OCI-LY1 (cell line): ENCODE measurements around the gene TENM4.

Experiments used
- H2AFZ ChIP-seq: fragments of 200-600 bp; sonication (generic), shearing (Covaris generic); 2 replicates; pipeline ENCODE4 v1.6.0; 2014; ENCODE audit warnings: antibody characterized with exemption, mild to moderate bottlenecking, low read length
- H3F3A ChIP-seq: fragments of 200-600 bp; sonication (generic), shearing (Covaris generic); 2 replicates; pipeline ENCODE4 v1.6.0; 2014; ENCODE audit warnings: mild to moderate bottlenecking, antibody characterized with exemption, low read length, moderate library complexity; ENCODE audit not compliant: insufficient read depth
- H3K27ac ChIP-seq: fragments of 200-600 bp; sonication (generic); 2 replicates; pipeline ENCODE4 v1.5.1; 2014; ENCODE audit warnings: low read length, mixed run types, mild to moderate bottlenecking, low read depth; ENCODE audit not compliant: poor library complexity, severe bottlenecking
- H3K27me3 ChIP-seq: fragments of 200-600 bp; sonication (generic); 2 replicates; pipeline ENCODE4 v1.6.0; 2014; ENCODE audit warnings: antibody characterized with exemption, mild to moderate bottlenecking, low read length, moderate library complexity; ENCODE audit not compliant: insufficient read depth
- H3K36me3 ChIP-seq: fragments of 200-600 bp; sonication (generic); 2 replicates; pipeline ENCODE4 v1.6.1; 2014; ENCODE audit warnings: mild to moderate bottlenecking, antibody characterized with exemption, low read length, moderate library complexity, mixed read lengths; ENCODE audit not compliant: insufficient read depth
- H3K4me1 ChIP-seq: fragments of 200-600 bp; sonication (generic); 2 replicates; pipeline ENCODE4 v1.5.1; 2014; ENCODE audit warnings: mild to moderate bottlenecking, low read length, moderate library complexity; ENCODE audit not compliant: insufficient read depth, severe bottlenecking
- H3K4me2 ChIP-seq: fragments of 200-600 bp; sonication (generic), shearing (Covaris generic); 2 replicates; pipeline ENCODE4 v1.6.1; 2014; ENCODE audit warnings: low read length
- H3K4me3 ChIP-seq: fragments of 200-600 bp; sonication (generic); 2 replicates; pipeline ENCODE4 v1.5.1; 2014; ENCODE audit warnings: low read length, low read depth, mild to moderate bottlenecking, mixed read lengths; ENCODE audit not compliant: poor library complexity, severe bottlenecking
- H3K79me2 ChIP-seq: fragments of 200-600 bp; shearing (Covaris generic); 2 replicates; pipeline ENCODE4 v1.6.1; 2016; ENCODE audit warnings: mixed run types, low read length, mixed read lengths; ENCODE audit not compliant: insufficient read depth
- H3K9ac ChIP-seq: fragments of 200-600 bp; sonication (generic), shearing (Covaris generic); 2 replicates; pipeline ENCODE4 v1.6.1; 2014; ENCODE audit warnings: mild to moderate bottlenecking, low read length, mixed read lengths
- H3K9me2 ChIP-seq: fragments of 200-600 bp; sonication (generic), shearing (Covaris generic); 2 replicates; pipeline ENCODE4 v1.6.1; 2014; ENCODE audit warnings: low read depth, mild to moderate bottlenecking, low read length, mixed read lengths
- H3K9me3 ChIP-seq: fragments of 200-600 bp; shearing (Covaris generic); 2 replicates; pipeline ENCODE4 v1.6.1; 2014; ENCODE audit warnings: low read length, mixed read lengths
- H4K20me1 ChIP-seq: fragments of 200-600 bp; sonication (generic), shearing (Covaris generic); 2 replicates; pipeline ENCODE4 v1.6.0; 2016; ENCODE audit warnings: mild to moderate bottlenecking, low read length; ENCODE audit not compliant: insufficient read depth
- EZH2 ChIP-seq: fragments of 200-600 bp; sonication (generic), shearing (Covaris generic); IDR thresholded peaks from 2 replicates; pipeline ENCODE4 v1.8.0; 2017; ENCODE audit warnings: borderline replicate concordance, mixed run types, mild to moderate bottlenecking, antibody characterized with exemption, low read length, moderate library complexity, mixed read lengths
- TF ChIP-seq, protein P1 (sequence below): fragments of 200-600 bp; sonication (generic), shearing (Covaris generic); IDR thresholded peaks from 2 replicates; pipeline ENCODE4 v1.5.1; 2017; ENCODE audit warnings: mild to moderate bottlenecking, antibody characterized with exemption, low read length, moderate library complexity, mixed read lengths

Gene TENM4

GRCh38 chr11:79258576-79258975 lies 182.3 kb downstream of the TENM4 start:
- Histone ChIP-seq H3K4me2 (no peak overlapping the region), H3K27ac (no peak overlapping the region), H3K79me2 (no peaks in the 10 kb centered on the region), H3K9me3 (no peaks in the 10 kb centered on the region), H3K27me3 (no peaks in the 10 kb centered on the region), H3K36me3 (no peaks in the 10 kb centered on the region), H4K20me1 (no peaks in the 10 kb centered on the region), H3F3A (no peaks in the 10 kb centered on the region), H3K4me1 (no peaks in the 10 kb centered on the region), H2AFZ (no peak overlapping the region), H3K9ac (no peak overlapping the region), H3K9me2 (no peaks in the 10 kb centered on the region), H3K4me3 (no peak overlapping the region)
- TF ChIP-seq EZH2, result no peak
- TF ChIP-seq, protein P1, sequence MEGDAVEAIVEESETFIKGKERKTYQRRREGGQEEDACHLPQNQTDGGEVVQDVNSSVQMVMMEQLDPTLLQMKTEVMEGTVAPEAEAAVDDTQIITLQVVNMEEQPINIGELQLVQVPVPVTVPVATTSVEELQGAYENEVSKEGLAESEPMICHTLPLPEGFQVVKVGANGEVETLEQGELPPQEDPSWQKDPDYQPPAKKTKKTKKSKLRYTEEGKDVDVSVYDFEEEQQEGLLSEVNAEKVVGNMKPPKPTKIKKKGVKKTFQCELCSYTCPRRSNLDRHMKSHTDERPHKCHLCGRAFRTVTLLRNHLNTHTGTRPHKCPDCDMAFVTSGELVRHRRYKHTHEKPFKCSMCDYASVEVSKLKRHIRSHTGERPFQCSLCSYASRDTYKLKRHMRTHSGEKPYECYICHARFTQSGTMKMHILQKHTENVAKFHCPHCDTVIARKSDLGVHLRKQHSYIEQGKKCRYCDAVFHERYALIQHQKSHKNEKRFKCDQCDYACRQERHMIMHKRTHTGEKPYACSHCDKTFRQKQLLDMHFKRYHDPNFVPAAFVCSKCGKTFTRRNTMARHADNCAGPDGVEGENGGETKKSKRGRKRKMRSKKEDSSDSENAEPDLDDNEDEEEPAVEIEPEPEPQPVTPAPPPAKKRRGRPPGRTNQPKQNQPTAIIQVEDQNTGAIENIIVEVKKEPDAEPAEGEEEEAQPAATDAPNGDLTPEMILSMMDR, result no peak

GRCh38 chr11:79255965-79256364 lies 184.9 kb downstream of the TENM4 start:
- H4K20me1 ChIP-seq, result no peaks in the 10 kb centered on the region
- H3F3A ChIP-seq, result no peaks in the 10 kb centered on the region
- H3K79me2 ChIP-seq, result no peaks in the 10 kb centered on the region
- no peaks in the 10 kb centered on the region for H3K4me1 ChIP-seq
- no peaks in the 10 kb centered on the region for H3K9me2 ChIP-seq
- H3K27me3 ChIP-seq, result no peaks in the 10 kb centered on the region
- TF ChIP-seq, protein P1, result no peak
- no peak for TF ChIP-seq EZH2
- no peak overlapping the region for H3K9ac ChIP-seq
- no peak overlapping the region for H3K4me3 ChIP-seq
- no peak overlapping the region for H2AFZ ChIP-seq
- H3K9me3 ChIP-seq, result no peaks in the 10 kb centered on the region
- no peaks in the 10 kb centered on the region for H3K36me3 ChIP-seq
- H3K27ac ChIP-seq, result no peak overlapping the region
- no peak overlapping the region for H3K4me2 ChIP-seq

DNA sequence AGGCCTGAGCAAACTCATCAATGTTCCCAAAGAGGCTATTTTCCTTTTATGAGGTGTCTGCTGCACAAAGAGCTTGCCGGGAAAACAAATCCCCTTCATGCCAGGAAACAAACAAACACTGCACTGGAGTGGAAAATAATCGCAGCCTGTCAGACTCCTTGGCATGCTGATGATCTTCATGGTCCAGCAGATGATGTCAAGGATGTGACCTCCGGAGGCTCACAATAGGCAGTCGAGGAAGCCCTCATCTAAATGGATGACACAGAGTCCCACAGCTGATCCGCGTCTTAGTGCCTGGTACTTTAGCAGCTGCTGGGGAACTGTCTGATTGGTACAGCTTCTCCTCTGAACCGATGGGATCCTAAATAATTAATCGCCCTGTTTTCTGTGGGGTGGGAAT lies 187.6 kb downstream of the TENM4 start:
- H3F3A ChIP-seq, result no peaks in the 10 kb centered on the region
- H4K20me1 ChIP-seq, result no peaks in the 10 kb centered on the region
- no peaks in the 10 kb centered on the region for H3K27me3 ChIP-seq
- H3K79me2 ChIP-seq, result no peaks in the 10 kb centered on the region
- H3K9ac ChIP-seq, result no peak overlapping the region
- H2AFZ ChIP-seq, result no peak overlapping the region
- H3K9me2 ChIP-seq, result no peaks in the 10 kb centered on the region
- H3K9me3 ChIP-seq, result no peaks in the 10 kb centered on the region
- H3K4me2 ChIP-seq, result no peak overlapping the region
- no peaks in the 10 kb centered on the region for H3K4me1 ChIP-seq
- no peaks in the 10 kb centered on the region for H3K36me3 ChIP-seq
- TF ChIP-seq, protein P1, result no peak
- no peak for TF ChIP-seq EZH2
- no peak overlapping the region for H3K4me3 ChIP-seq
- no peak overlapping the region for H3K27ac ChIP-seq
